Measurements from ENCODE around the gene AGO4. TPM values are rescaled to one million over a fixed set of nuclear protein-coding genes. Genes with fewer than 3 reads are reported as not detected.
"Not testable (repeated sequence)": the region's sequence is repeated elsewhere in the genome, so short reads cannot be mapped to it uniquely, and the experiment has no call there.

AGO4 gene
- total and polyA plus RNA-seq, 7 donors: 3.5 to 27.4 (median 13.9) TPM

DNA sequence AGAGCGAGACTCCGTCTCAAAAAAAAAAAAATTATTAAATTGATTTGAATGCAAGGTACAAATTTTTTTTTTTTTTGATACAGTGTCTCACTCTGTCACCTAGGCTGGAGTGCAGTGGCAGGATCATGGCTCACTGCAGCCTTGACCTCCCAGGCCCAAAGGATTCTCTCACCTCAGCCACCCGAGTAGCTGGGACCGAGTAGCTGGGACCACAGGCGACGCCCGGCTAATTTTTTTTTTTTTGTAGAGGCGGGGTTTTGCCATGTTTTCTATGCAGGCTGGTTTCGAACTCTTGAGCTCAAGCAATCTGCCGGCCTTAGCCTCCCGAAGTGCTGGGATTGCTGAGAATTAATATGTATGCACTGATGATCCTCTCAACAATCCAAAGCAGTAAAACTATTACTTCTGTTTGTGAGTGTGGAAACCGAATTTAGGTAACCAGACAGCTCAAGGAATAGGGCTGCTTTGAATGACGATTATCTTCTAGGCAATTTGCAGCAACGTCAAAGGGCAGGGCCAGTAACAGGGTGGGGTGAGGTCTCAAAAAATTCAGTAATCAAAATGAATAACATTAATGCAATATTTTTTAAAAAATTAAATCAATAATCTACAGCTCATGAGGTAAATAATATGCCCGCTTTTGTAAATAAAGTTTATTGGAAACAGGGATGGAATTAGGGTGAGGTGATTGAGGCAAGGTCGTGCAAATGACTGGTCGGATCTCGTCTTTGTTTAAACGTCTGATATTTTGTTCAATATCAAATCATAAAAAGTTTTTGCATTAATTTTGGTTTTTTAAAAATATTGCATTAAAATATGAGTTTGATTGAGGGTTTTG is 39.2 kb upstream of the AGO4 start:
- no peaks in the 10 kb centered on the region for H3K9me3 ChIP-seq
- TF ChIP-seq, protein P1, sequence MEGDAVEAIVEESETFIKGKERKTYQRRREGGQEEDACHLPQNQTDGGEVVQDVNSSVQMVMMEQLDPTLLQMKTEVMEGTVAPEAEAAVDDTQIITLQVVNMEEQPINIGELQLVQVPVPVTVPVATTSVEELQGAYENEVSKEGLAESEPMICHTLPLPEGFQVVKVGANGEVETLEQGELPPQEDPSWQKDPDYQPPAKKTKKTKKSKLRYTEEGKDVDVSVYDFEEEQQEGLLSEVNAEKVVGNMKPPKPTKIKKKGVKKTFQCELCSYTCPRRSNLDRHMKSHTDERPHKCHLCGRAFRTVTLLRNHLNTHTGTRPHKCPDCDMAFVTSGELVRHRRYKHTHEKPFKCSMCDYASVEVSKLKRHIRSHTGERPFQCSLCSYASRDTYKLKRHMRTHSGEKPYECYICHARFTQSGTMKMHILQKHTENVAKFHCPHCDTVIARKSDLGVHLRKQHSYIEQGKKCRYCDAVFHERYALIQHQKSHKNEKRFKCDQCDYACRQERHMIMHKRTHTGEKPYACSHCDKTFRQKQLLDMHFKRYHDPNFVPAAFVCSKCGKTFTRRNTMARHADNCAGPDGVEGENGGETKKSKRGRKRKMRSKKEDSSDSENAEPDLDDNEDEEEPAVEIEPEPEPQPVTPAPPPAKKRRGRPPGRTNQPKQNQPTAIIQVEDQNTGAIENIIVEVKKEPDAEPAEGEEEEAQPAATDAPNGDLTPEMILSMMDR (IDR thresholded peaks at IDR 0.05): no peak
- 37 to 48% (median 39%) methylated on average over 19 of the region's 19 CpGs for WGBS, 3 donors
- peak overlapping the region; percentile 15 for H3K27ac ChIP-seq
- DNase-seq (no peak), ATAC-seq (no peak)
- H3K4me1 ChIP-seq: peaks cover 8% of the 10 kb centered on the region
- intact Hi-C loops (cut with DNase I): no loop called here
- peak overlapping the region; percentile 93 for H3K4me3 ChIP-seq
- peaks cover 0 to 17% (median 0%) of the 10 kb centered on the region in 3 donors for H3K27me3 ChIP-seq (ENCODE audit: insufficient read depth in 3 of 3, low read length in 2 of 3)
- H3K36me3 ChIP-seq (ENCODE audit: insufficient read depth in 1 of 2, low read depth in 1 of 2): no peaks in the 10 kb centered on the region

DNA sequence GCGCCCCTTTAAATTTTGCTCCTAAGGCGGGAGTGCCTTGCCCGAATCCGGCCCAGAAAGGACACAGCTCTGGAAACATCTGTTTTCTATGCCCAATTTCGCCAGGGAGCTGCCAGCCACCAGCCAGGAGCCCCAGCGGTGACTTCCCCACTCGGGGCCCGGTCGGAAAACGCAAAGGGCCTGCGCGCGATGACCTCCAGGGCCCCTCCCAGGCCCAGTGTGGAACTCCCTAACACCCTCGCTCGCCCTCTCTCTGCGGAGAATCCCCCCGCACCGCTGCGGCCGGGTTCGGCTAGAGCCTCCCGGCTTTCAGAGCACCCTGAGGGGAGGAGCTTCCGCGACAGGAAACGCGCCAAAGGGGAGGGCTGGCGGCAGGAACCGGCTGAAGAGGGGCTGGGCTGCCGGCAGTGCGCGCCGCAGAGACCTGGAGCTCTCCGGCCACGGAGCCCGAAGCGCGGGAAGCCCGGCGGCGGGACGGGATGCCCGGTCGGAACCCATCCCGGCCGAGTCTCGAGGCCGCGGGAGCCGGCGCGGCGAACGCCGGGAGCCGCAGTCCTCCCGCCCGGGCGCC is 38.5 kb upstream of the AGO4 start:
- intact Hi-C loops (cut with DNase I): no loop called here
- Histone ChIP-seq H3K27me3 (ENCODE audit: insufficient read depth in 3 of 3, low read length in 2 of 3) (peaks cover 0 to 16% (median 0%) of the 10 kb centered on the region in 3 donors), H3K9me3 (no peaks in the 10 kb centered on the region), H3K4me3 (peak overlapping the region; percentile 93), H3K36me3 (ENCODE audit: insufficient read depth in 1 of 2, low read depth in 1 of 2) (no peaks in the 10 kb centered on the region), H3K27ac (peak overlapping the region; percentile 15), H3K4me1 (peaks cover 8% of the 10 kb centered on the region)
- peak; percentile 80 to 88 for DNase-seq
- TF ChIP-seq, protein P1 (IDR thresholded peaks at IDR 0.05): no peak
- 0% methylated on average over 41 to 58 of the region's 58 CpGs for WGBS, 3 donors
- ATAC-seq: peak; percentile 67 to 77 (median 73)

DNA sequence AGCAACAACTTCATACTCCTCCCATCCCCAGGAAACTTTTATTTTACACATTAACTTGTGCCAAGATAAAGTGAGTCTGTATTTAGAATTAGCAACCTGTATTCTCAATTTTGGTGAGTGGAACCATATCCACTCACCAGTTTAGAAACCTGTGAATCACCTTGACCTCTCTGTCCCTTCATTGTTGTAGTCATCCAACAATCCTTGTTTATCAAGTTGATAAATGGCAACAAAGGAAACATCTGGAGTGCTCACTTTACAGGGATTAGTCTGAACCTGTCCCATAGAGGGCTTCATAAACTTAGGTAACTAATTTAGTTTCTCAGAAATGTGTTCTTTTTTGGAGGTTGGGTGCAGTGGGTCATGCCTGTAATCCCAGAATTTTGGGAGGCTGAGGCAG is 34.1 kb upstream of the AGO4 start:
- Histone ChIP-seq H3K27me3 (ENCODE audit: insufficient read depth in 3 of 3, low read length in 2 of 3) (no peaks in the 10 kb centered on the region), H3K36me3 (ENCODE audit: insufficient read depth in 1 of 2, low read depth in 1 of 2) (no peaks in the 10 kb centered on the region), H3K9me3 (no peaks in the 10 kb centered on the region), H3K27ac (no peak overlapping the region), H3K4me3 (no peak overlapping the region), H3K4me1 (peaks cover 7% of the 10 kb centered on the region)
- ATAC-seq (no peak), DNase-seq (no peak)
- intact Hi-C loops (cut with DNase I): loop anchor here in 1 of 2 donors (1.0 kb wide), 1 partner anchor 322 kb away; no protein-coding TSS in a partner anchor
- TF ChIP-seq, protein P1 (IDR thresholded peaks at IDR 0.05): no peak

DNA sequence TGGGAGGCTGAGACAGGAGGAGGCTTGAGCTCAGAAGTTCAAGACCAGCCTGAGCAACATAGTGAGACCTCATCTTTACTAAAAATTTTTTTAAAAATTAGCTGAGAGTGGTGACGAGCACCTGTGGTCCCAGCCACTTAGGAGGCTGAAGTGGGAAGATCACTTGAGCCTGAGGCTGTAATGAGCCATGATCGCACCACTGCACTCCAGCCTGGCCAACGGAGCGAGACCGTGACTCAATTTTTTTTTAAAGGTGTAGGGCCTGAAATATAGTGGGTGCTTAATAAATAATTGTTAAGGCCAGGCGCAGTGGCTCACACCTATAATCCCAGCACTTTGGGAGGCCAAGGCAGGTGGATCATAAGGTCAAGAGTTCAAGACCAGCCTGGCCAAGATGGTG is 31.6 kb upstream of the AGO4 start:
- ATAC-seq; H3K4me3 ChIP-seq; H3K27me3 ChIP-seq (ENCODE audit: insufficient read depth in 3 of 3, low read length in 2 of 3); H3K9me3 ChIP-seq; H3K36me3 ChIP-seq (ENCODE audit: insufficient read depth in 1 of 2, low read depth in 1 of 2); DNase-seq; H3K27ac ChIP-seq; H3K4me1 ChIP-seq: not testable (repeated sequence)
- WGBS, 3 donors: 77 to 85% (median 80%) methylated on average over 6 of the region's 6 CpGs
- intact Hi-C loops (cut with DNase I): loop anchor here in 1 of 2 donors (5.0 kb wide), 1 partner anchor 209 kb away; no protein-coding TSS in a partner anchor

DNA sequence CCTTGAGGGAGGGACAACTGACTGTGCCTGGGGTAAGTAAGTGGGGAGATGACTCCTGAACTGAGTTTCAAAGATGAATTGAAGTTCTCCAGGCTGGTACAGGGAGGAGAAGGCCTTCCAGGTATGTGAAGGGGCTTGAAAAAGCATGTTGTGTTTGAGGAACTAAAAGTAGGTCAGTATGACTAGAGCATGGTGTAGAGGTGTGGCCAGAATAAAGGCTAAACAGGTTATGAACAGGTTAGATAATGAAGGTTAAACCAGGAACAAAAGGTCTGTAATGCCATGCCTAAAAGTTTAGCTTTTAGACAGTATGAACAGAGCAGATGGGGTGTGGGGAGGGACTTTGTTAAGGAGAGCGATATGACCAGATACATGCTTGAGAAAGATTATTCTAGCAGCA is 30.7 kb upstream of the AGO4 start:
- DNase-seq (no peak), ATAC-seq (no peak)
- WGBS, 3 donors: 97 to 100% (median 98%) methylated on average over 1 of the region's 1 CpG
- Histone ChIP-seq H3K36me3 (ENCODE audit: insufficient read depth in 1 of 2, low read depth in 1 of 2) (no peaks in the 10 kb centered on the region), H3K27me3 (ENCODE audit: insufficient read depth in 3 of 3, low read length in 2 of 3) (no peaks in the 10 kb centered on the region), H3K4me1 (no peaks in the 10 kb centered on the region), H3K4me3 (no peak overlapping the region), H3K27ac (no peak overlapping the region), H3K9me3 (no peaks in the 10 kb centered on the region)
- TF ChIP-seq, protein P1 (IDR thresholded peaks at IDR 0.05): no peak
- intact Hi-C loops (cut with DNase I): loop anchor here in 1 of 2 donors (5.0 kb wide), 1 partner anchor 210 kb away; no protein-coding TSS in a partner anchor

All from psoas muscle (tissue), 8 donors.